ENCODE results near the gene DGKZ.

The DGKZ gene

GRCh38 chr11:46426233-46426991 lies 79.1 kb downstream of the DGKZ start:
- no peak overlapping the region for H3K27ac ChIP-seq (ENCODE audit: low read depth, low read length)
- TF ChIP-seq CTCF (IDR thresholded peaks at IDR 0.05; ENCODE audit: insufficient read depth, low read length, poor library complexity, severe bottlenecking) (no peak), EZH2phosphoT487 (conservative IDR thresholded peaks at IDR 0.05; ENCODE audit: low read length) (no peak)
- no peaks in the 10 kb centered on the region for H3K79me2 ChIP-seq (ENCODE audit: insufficient read depth, low read length)
- H2AFZ ChIP-seq (ENCODE audit: low read depth, low read length, severe bottlenecking) = no peak overlapping the region
- H3K27me3 ChIP-seq (ENCODE audit: low read length) = no peaks in the 10 kb centered on the region
- H3K9ac ChIP-seq (ENCODE audit: low read length) = no peak overlapping the region
- H4K20me1 ChIP-seq (ENCODE audit: low read depth, low read length) = no peaks in the 10 kb centered on the region
- H3K36me3 ChIP-seq (ENCODE audit: low read length) = no peaks in the 10 kb centered on the region
- no peaks in the 10 kb centered on the region for H3K9me2 ChIP-seq (replicated peaks; ENCODE audit: insufficient read depth, low read length)
- H3K4me3 ChIP-seq (ENCODE audit: insufficient read depth, low read length, poor library complexity, severe bottlenecking) = no peak overlapping the region
- no peak overlapping the region for H3K4me2 ChIP-seq (ENCODE audit: low read depth, low read length, poor library complexity, severe bottlenecking)
- H3K9me3 ChIP-seq (ENCODE audit: insufficient read depth, low read length) = no peaks in the 10 kb centered on the region
- H3F3A ChIP-seq (ENCODE audit: insufficient read depth) = no peaks in the 10 kb centered on the region

GRCh38 chr11:46427364-46427763 lies 80.1 kb downstream of the DGKZ start:
- H3K79me2 ChIP-seq (ENCODE audit: insufficient read depth, low read length) = no peaks in the 10 kb centered on the region

GRCh38 chr11:46429717-46430116 lies 82.5 kb downstream of the DGKZ start:
- Histone ChIP-seq H2AFZ (ENCODE audit: low read depth, low read length, severe bottlenecking) (no peak overlapping the region), H3F3A (ENCODE audit: insufficient read depth) (no peaks in the 10 kb centered on the region), H3K36me3 (ENCODE audit: low read length) (no peaks in the 10 kb centered on the region)

More at GRCh38 chr11:46427364-46427763, 80.1 kb downstream of the DGKZ start:
- Histone ChIP-seq H3K4me2 (ENCODE audit: low read depth, low read length, poor library complexity, severe bottlenecking) (no peak overlapping the region), H3K9ac (ENCODE audit: low read length) (no peak overlapping the region), H2AFZ (ENCODE audit: low read depth, low read length, severe bottlenecking) (no peak overlapping the region), H3K9me3 (ENCODE audit: insufficient read depth, low read length) (no peaks in the 10 kb centered on the region), H3K4me3 (ENCODE audit: insufficient read depth, low read length, poor library complexity, severe bottlenecking) (no peak overlapping the region), H3K27me3 (ENCODE audit: low read length) (no peaks in the 10 kb centered on the region), H3K27ac (ENCODE audit: low read depth, low read length) (no peak overlapping the region), H3K9me2 (replicated peaks; ENCODE audit: insufficient read depth, low read length) (no peaks in the 10 kb centered on the region), H3K36me3 (ENCODE audit: low read length) (no peaks in the 10 kb centered on the region), H3F3A (ENCODE audit: insufficient read depth) (no peaks in the 10 kb centered on the region), H4K20me1 (ENCODE audit: low read depth, low read length) (no peaks in the 10 kb centered on the region)
- TF ChIP-seq EZH2phosphoT487 (conservative IDR thresholded peaks at IDR 0.05; ENCODE audit: low read length) (no peak), CTCF (IDR thresholded peaks at IDR 0.05; ENCODE audit: insufficient read depth, low read length, poor library complexity, severe bottlenecking) (no peak)

More at GRCh38 chr11:46429717-46430116, 82.5 kb downstream of the DGKZ start:
- Histone ChIP-seq H3K9me3 (ENCODE audit: insufficient read depth, low read length) (no peaks in the 10 kb centered on the region), H3K9me2 (replicated peaks; ENCODE audit: insufficient read depth, low read length) (no peaks in the 10 kb centered on the region), H3K9ac (ENCODE audit: low read length) (no peak overlapping the region), H3K4me2 (ENCODE audit: low read depth, low read length, poor library complexity, severe bottlenecking) (no peak overlapping the region), H3K79me2 (ENCODE audit: insufficient read depth, low read length) (no peaks in the 10 kb centered on the region), H3K27me3 (ENCODE audit: low read length) (no peaks in the 10 kb centered on the region), H4K20me1 (ENCODE audit: low read depth, low read length) (no peaks in the 10 kb centered on the region), H3K27ac (ENCODE audit: low read depth, low read length) (no peak overlapping the region), H3K4me3 (ENCODE audit: insufficient read depth, low read length, poor library complexity, severe bottlenecking) (no peak overlapping the region)
- TF ChIP-seq CTCF (IDR thresholded peaks at IDR 0.05; ENCODE audit: insufficient read depth, low read length, poor library complexity, severe bottlenecking) (no peak), EZH2phosphoT487 (conservative IDR thresholded peaks at IDR 0.05; ENCODE audit: low read length) (no peak)
